Measurements from ENCODE around the gene OOSP2.

OOSP2 gene

GRCh38 chr11:60084631-60085273 is 44.5 kb downstream of the OOSP2 start:
- H3K79me2 ChIP-seq (ENCODE audit: insufficient read depth, low read length), result no peaks in the 10 kb centered on the region
- H3K4me3 ChIP-seq (ENCODE audit: insufficient read depth, low read length, poor library complexity, severe bottlenecking), result no peak overlapping the region
- no peaks in the 10 kb centered on the region for H4K20me1 ChIP-seq (ENCODE audit: low read depth, low read length)
- H3K27ac ChIP-seq (ENCODE audit: low read depth, low read length), result no peak overlapping the region
- no peaks in the 10 kb centered on the region for H3K9me3 ChIP-seq (ENCODE audit: insufficient read depth, low read length)
- no peaks in the 10 kb centered on the region for H3K27me3 ChIP-seq (ENCODE audit: low read length)
- no peaks in the 10 kb centered on the region for H3K36me3 ChIP-seq (ENCODE audit: low read length)
- H2AFZ ChIP-seq (ENCODE audit: low read depth, low read length, severe bottlenecking), result no peak overlapping the region
- no peak for TF ChIP-seq EZH2phosphoT487 (conservative IDR thresholded peaks at IDR 0.05; ENCODE audit: low read length)
- no peak for TF ChIP-seq CTCF (IDR thresholded peaks at IDR 0.05; ENCODE audit: insufficient read depth, low read length, poor library complexity, severe bottlenecking)
- H3K9ac ChIP-seq (ENCODE audit: low read length), result no peak overlapping the region
- H3F3A ChIP-seq (ENCODE audit: insufficient read depth), result no peaks in the 10 kb centered on the region
- no peaks in the 10 kb centered on the region for H3K9me2 ChIP-seq (replicated peaks; ENCODE audit: insufficient read depth, low read length)
- no peak overlapping the region for H3K4me2 ChIP-seq (ENCODE audit: low read depth, low read length, poor library complexity, severe bottlenecking)

GRCh38 chr11:60085909-60086308 is 45.7 kb downstream of the OOSP2 start:
- no peaks in the 10 kb centered on the region for H3K9me2 ChIP-seq (replicated peaks; ENCODE audit: insufficient read depth, low read length)
- H3K4me3 ChIP-seq (ENCODE audit: insufficient read depth, low read length, poor library complexity, severe bottlenecking), result no peak overlapping the region
- no peak overlapping the region for H3K27ac ChIP-seq (ENCODE audit: low read depth, low read length)
- H3K79me2 ChIP-seq (ENCODE audit: insufficient read depth, low read length), result no peaks in the 10 kb centered on the region
- no peak overlapping the region for H3K9ac ChIP-seq (ENCODE audit: low read length)
- TF ChIP-seq CTCF (IDR thresholded peaks at IDR 0.05; ENCODE audit: insufficient read depth, low read length, poor library complexity, severe bottlenecking) (no peak), EZH2phosphoT487 (conservative IDR thresholded peaks at IDR 0.05; ENCODE audit: low read length) (no peak)
- no peaks in the 10 kb centered on the region for H3K36me3 ChIP-seq (ENCODE audit: low read length)
- no peaks in the 10 kb centered on the region for H4K20me1 ChIP-seq (ENCODE audit: low read depth, low read length)
- H2AFZ ChIP-seq (ENCODE audit: low read depth, low read length, severe bottlenecking), result no peak overlapping the region
- no peak overlapping the region for H3K4me2 ChIP-seq (ENCODE audit: low read depth, low read length, poor library complexity, severe bottlenecking)
- no peaks in the 10 kb centered on the region for H3K9me3 ChIP-seq (ENCODE audit: insufficient read depth, low read length)
- H3K27me3 ChIP-seq (ENCODE audit: low read length), result no peaks in the 10 kb centered on the region
- no peaks in the 10 kb centered on the region for H3F3A ChIP-seq (ENCODE audit: insufficient read depth)

- Histone ChIP-seq H3K27ac (ENCODE audit: low read depth, low read length) (no peak overlapping the region), H3K4me2 (ENCODE audit: low read depth, low read length, poor library complexity, severe bottlenecking) (no peak overlapping the region), H3K9ac (ENCODE audit: low read length) (no peak overlapping the region), H3K9me3 (ENCODE audit: insufficient read depth, low read length) (no peaks in the 10 kb centered on the region), H4K20me1 (ENCODE audit: low read depth, low read length) (no peaks in the 10 kb centered on the region), H3K9me2 (replicated peaks; ENCODE audit: insufficient read depth, low read length) (no peaks in the 10 kb centered on the region), H3K4me3 (ENCODE audit: insufficient read depth, low read length, poor library complexity, severe bottlenecking) (no peak overlapping the region), H3K36me3 (ENCODE audit: low read length) (no peaks in the 10 kb centered on the region), H3K79me2 (ENCODE audit: insufficient read depth, low read length) (no peaks in the 10 kb centered on the region), H2AFZ (ENCODE audit: low read depth, low read length, severe bottlenecking) (no peak overlapping the region), H3K27me3 (ENCODE audit: low read length) (no peaks in the 10 kb centered on the region), H3F3A (ENCODE audit: insufficient read depth) (no peaks in the 10 kb centered on the region)
- TF ChIP-seq EZH2phosphoT487 (conservative IDR thresholded peaks at IDR 0.05; ENCODE audit: low read length) (no peak), CTCF (IDR thresholded peaks at IDR 0.05; ENCODE audit: insufficient read depth, low read length, poor library complexity, severe bottlenecking) (no peak)
Measured at GRCh38 chr11:60087239-60087638, 47.0 kb downstream of the OOSP2 start.

All from SU-DHL-6 (cell line).